ENCODE results near the gene STPG3. TPM values are rescaled to one million over a fixed set of nuclear protein-coding genes. Genes with fewer than 3 reads are reported as not detected.

The STPG3 gene
- total RNA-seq (2022; extraction: Qiagen RNA extraction; ENCODE audit: low read depth), result not detected in 5 replicates

GRCh38 chr9:137251194-137251461, at the start of gene STPG3:
TSS of gene STPG3 (plus strand) at chr9:137251286. CDS start at chr9:137251287, 1 bp downstream.

DNA sequence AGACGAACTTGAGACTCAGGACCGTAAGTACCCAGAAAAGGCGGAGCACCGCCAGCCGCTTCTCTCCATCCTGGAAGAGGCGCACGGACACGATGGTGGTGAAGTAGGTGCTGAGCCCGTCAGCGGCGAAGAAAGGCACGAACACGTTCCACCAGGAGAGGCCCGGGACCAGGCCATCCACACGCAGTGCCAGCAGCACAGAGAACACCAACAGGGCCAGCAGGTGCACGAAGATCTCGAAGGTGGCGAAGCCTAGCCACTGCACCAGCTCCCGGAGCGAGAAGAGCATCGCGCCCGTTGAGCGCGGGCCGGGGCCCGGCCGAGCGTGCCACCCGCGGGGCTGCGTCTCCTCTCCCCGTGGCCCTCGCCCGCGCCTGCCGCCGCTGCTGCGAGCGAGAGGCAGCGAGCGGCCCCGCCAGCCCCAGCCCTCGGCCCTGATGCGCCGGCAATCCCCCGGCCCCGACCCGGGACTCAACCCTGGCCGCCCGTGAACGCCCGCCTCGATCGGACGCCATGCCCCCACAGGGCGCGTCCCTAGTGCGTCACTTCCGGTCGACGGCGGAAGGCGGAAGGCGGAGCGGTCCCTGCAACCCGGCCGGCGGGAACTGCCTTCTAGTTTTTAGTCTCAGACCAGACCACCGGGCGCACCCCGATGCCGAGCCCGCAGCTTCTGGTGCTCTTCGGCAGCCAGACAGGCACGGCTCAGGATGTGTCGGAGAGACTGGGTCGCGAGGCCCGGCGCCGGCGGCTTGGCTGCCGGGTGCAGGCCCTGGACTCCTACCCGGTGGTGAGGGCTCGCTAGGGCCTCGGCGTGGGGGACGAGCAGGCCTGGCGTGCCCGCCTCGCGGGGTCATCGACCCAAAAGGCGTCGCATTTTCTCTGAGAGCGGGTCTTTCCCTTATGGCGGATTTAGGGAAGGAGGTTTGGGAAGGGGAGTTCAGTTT, 45.7 kb upstream of the STPG3 start, which contains the start of the genes NDOR1 and TMEM203:
Gene NDOR1 (plus strand): TSS at position 575 of the 944 bp plus-strand sequence. CDS start 78 bp downstream, at position 653.
Gene TMEM203 (minus strand): TSS at position 523 of the 944 bp plus-strand sequence. CDS start 234 bp downstream, at position 289.

GRCh38 chr9:137222190-137223077, 28.7 kb upstream of the STPG3 start, which contains the start of gene RNF208:
TSS of gene RNF208 (minus strand) at chr9:137222240. CDS start at chr9:137221212, 1,028 bp downstream.

GRCh38 chr9:137224830-137225694, 26.0 kb upstream of the STPG3 start, which contains the start of gene CYSRT1:
TSS of gene CYSRT1 (plus strand) at chr9:137225174. CDS start at chr9:137225622, 448 bp downstream.

GRCh38 chr9:137227054-137227852, 23.8 kb upstream of the STPG3 start, which contains the start of gene RNF224:
TSS of gene RNF224 (plus strand) at chr9:137227502. CDS start at chr9:137228336, 834 bp downstream.

DNA sequence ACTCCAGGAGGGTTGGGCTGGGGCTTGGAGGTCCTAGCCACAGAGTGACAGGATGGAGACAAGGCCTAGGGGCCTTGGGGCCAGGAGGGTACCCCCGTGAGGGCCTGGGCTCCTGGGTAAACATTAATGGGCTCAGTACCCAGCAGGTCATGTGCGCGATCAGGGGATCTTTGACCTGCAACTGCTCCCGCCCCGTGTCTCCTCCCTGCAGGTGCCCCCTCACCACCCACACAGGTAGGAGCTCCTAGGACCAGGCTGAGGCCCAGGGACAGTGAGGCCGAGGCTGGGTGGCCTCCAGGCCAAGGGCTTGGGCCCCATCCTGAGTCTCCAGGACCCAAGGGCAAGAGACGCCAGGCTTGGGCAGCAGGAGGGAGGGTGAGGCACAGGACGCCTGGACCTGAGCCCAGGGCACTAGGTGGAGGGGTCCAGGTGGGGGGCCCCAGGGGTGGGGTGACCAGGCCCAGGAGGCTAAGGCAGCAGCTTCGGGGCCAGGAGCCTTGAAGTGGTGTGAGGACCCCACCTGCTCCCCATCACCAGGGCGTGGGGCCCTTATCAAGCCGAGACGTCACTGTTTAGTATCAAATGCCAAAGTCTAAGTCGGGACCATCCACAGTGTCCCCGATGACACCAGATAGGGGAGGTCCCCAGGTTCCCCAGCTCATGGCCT, 20.2 kb upstream of the STPG3 start, which contains the start of gene SLC34A3:
Gene SLC34A3 (plus strand): TSS at position 197 of the 667 bp plus-strand sequence. CDS start 802 bp downstream, outside the sequence.

GRCh38 chr9:137240841-137241489, 10.1 kb upstream of the STPG3 start, which contains the start of gene TUBB4B:
TSS of gene TUBB4B (plus strand) at chr9:137241287. CDS start at chr9:137241361, 74 bp downstream.

DNA sequence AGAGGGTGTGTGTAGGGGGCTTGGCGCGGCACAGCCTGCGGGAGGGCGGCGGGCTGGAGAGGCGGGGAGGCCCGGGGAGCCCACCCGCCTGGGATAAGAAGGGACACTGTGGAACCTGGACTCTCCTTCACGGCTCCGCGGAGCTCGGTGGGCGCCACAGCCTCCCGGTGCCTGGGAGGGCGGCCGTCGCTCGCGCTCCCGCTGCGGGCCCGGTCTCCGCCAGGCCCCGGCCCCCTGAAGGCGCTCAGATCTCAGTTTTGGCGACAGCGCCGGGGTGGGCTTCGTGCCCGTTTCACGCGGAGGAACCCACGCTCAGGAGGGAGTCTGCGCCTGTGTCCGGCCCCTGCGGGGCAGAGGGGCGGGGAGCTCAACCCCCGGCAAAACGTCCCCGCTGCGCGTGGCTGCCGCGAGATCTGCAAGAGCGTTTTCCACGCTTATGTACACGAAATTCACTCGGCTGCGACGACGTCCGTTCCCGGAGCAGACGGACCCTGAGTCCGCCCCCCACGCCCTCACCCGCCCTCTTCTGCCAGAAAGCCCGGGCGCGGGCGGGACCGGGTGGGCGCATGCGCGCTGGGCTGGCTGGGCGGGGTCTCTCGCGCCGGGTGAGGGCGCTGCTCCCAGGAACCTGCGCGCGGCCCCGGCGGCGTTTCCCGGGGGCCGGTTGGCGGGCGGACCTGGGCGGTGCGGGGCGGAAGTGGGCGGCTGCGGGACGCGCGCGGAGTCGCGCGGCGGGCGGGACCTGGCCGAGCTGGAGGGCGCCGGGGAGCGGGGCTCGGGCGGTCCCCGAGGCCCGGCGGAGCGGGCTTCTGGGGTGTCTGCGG, 3.8 kb downstream of the STPG3 start, which contains the start of gene NELFB:
Gene NELFB (plus strand): TSS at position 704 of the 824 bp plus-strand sequence.

DNA sequence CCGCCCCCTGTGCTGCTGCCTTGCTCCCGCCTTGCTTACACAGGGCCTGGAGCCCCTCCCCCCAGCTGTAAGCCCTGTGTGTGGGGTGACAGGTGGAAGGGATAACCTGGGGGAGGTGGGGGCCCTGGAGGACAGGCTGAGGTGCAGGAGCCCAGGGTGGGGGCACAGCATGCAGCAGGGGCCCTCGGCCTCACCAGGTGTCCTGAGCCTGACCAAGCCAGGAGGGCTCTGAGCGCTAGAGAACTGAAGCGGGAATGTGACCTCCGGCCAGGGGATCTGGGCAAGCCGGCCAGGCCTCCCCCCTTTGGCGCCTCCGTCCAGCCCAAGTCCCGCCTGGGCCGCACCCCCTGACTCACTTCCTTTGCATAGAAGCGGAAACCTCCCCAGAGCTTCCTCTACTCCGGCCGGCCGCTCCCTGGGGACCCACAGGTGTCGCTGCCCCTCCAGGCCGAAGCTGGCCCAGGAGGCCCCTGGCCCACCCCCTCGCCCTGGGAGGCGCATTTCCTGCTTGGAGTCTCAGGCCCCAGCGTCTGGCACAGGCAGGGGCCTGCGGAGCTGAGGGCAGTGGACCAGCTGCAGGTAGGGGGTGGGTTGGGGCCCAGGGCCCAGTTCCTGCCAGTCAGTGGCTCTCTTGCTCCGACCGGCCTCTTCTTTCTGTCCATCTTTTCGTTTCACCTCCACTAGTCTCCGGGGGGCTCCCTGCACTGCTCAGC, 26.4 kb downstream of the STPG3 start, which contains the start of gene TOR4A:
Gene TOR4A (plus strand): TSS at position 398 of the 713 bp plus-strand sequence. CDS start 964 bp downstream, outside the sequence.

DNA sequence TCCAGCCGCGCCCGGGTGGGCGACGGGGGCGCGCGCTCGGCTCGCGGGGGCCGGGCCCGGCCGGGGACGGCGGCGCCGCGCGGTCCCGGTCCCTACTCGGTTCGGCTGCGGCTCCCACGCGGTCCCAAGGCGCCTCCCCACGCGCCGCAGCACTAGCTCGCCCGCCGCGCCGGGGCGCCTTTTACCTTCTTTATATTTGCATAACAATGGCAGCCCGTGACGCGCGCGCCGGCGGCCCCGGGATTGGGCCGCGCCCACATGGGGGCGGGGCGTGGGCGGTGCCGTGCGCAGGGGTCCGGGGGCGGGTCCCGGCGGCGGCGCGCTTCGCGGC, 51.0 kb downstream of the STPG3 start, which contains the start of gene NRARP:
Gene NRARP (minus strand): TSS at position 154 of the 331 bp plus-strand sequence. CDS start 343 bp downstream, outside the sequence.

Other genes starting within 250 kb of the STPG3 start
- gene ABCA2, start 223.0 kb upstream of the STPG3 start, total RNA-seq (2022; extraction: Qiagen RNA extraction; ENCODE audit: low read depth), result 23.2 to 31.7 TPM (median 25.6 TPM) in 5 replicates
- 0.05 TPM in 2 of 5 replicates, not detected in the others for gene FUT7, start 219.2 kb upstream of the STPG3 start, total RNA-seq (2022; extraction: Qiagen RNA extraction; ENCODE audit: low read depth)
- gene NPDC1, start 205.1 kb upstream of the STPG3 start, total RNA-seq (2022; extraction: Qiagen RNA extraction; ENCODE audit: low read depth), result 36.7 to 87.5 TPM (median 78.6 TPM) in 5 replicates
- 0.72 to 1.2 TPM (median 0.76 TPM) in 5 replicates for gene ENTPD2, start 197.2 kb upstream of the STPG3 start, total RNA-seq (2022; extraction: Qiagen RNA extraction; ENCODE audit: low read depth)
- gene SAPCD2, start 180.7 kb upstream of the STPG3 start, total RNA-seq (2022; extraction: Qiagen RNA extraction; ENCODE audit: low read depth), result 13.9 to 28.6 TPM (median 24.4 TPM) in 5 replicates
- 9.7 to 15.4 TPM (median 11.3 TPM) in 5 replicates for gene UAP1L1, start 173.8 kb upstream of the STPG3 start, total RNA-seq (2022; extraction: Qiagen RNA extraction; ENCODE audit: low read depth)
- 41.0 to 54.7 TPM (median 47.7 TPM) in 5 replicates for gene MAN1B1, start 164.3 kb upstream of the STPG3 start, total RNA-seq (2022; extraction: Qiagen RNA extraction; ENCODE audit: low read depth)
- gene DPP7, start 136.6 kb upstream of the STPG3 start, total RNA-seq (2022; extraction: Qiagen RNA extraction; ENCODE audit: low read depth), result 71.6 to 131 TPM (median 112 TPM) in 5 replicates
- 0.31 to 1.0 TPM (median 0.38 TPM) in 5 replicates for gene GRIN1, start 112.1 kb upstream of the STPG3 start, total RNA-seq (2022; extraction: Qiagen RNA extraction; ENCODE audit: low read depth)
- 0.48 to 2.1 TPM (median 1.3 TPM) in 5 replicates for gene LRRC26, start 81.2 kb upstream of the STPG3 start, total RNA-seq (2022; extraction: Qiagen RNA extraction; ENCODE audit: low read depth)
- not detected in 5 replicates for gene TMEM210, start 79.2 kb upstream of the STPG3 start, total RNA-seq (2022; extraction: Qiagen RNA extraction; ENCODE audit: low read depth)
- 25.4 to 37.9 TPM (median 36.1 TPM) in 5 replicates for gene ANAPC2, start 62.7 kb upstream of the STPG3 start, total RNA-seq (2022; extraction: Qiagen RNA extraction; ENCODE audit: low read depth)
- gene SSNA1, start 62.6 kb upstream of the STPG3 start, total RNA-seq (2022; extraction: Qiagen RNA extraction; ENCODE audit: low read depth), result 88.4 to 157 TPM (median 143 TPM) in 5 replicates
- 5.6 to 11.1 TPM (median 10.3 TPM) in 5 replicates for gene TPRN, start 50.5 kb upstream of the STPG3 start, total RNA-seq (2022; extraction: Qiagen RNA extraction; ENCODE audit: low read depth)
- 32.9 to 47.1 TPM (median 45.3 TPM) in 5 replicates for gene TMEM203, start 45.6 kb upstream of the STPG3 start, total RNA-seq (2022; extraction: Qiagen RNA extraction; ENCODE audit: low read depth)
- 15.2 to 19.1 TPM (median 16.4 TPM) in 5 replicates for gene NDOR1, start 45.6 kb upstream of the STPG3 start, total RNA-seq (2022; extraction: Qiagen RNA extraction; ENCODE audit: low read depth)
- gene RNF208, start 29.0 kb upstream of the STPG3 start, total RNA-seq (2022; extraction: Qiagen RNA extraction; ENCODE audit: low read depth), result 1.1 to 2.4 TPM (median 1.9 TPM) in 5 replicates
- 3.3 to 5.0 TPM (median 4.0 TPM) in 5 replicates for gene CYSRT1, start 26.1 kb upstream of the STPG3 start, total RNA-seq (2022; extraction: Qiagen RNA extraction; ENCODE audit: low read depth)
- gene RNF224, start 23.8 kb upstream of the STPG3 start, total RNA-seq (2022; extraction: Qiagen RNA extraction; ENCODE audit: low read depth), result 0.10 to 0.24 TPM (median 0.20 TPM) in 5 replicates
- gene SLC34A3, start 20.4 kb upstream of the STPG3 start, total RNA-seq (2022; extraction: Qiagen RNA extraction; ENCODE audit: low read depth), result 0.07 to 0.13 TPM (median 0.08 TPM) in 5 replicates
- gene TUBB4B, start 10.0 kb upstream of the STPG3 start, total RNA-seq (2022; extraction: Qiagen RNA extraction; ENCODE audit: low read depth), result 595 to 818 TPM (median 736 TPM) in 5 replicates
- gene NELFB, start 4.0 kb downstream of the STPG3 start, total RNA-seq (2022; extraction: Qiagen RNA extraction; ENCODE audit: low read depth), result 42.8 to 63.0 TPM (median 54.8 TPM) in 5 replicates
- gene TOR4A, start 26.4 kb downstream of the STPG3 start, total RNA-seq (2022; extraction: Qiagen RNA extraction; ENCODE audit: low read depth), result 17.8 to 30.2 TPM (median 27.4 TPM) in 5 replicates
- 2.7 to 7.1 TPM (median 5.4 TPM) in 5 replicates for gene NRARP, start 51.0 kb downstream of the STPG3 start, total RNA-seq (2022; extraction: Qiagen RNA extraction; ENCODE audit: low read depth)
- gene EXD3, start 171.9 kb downstream of the STPG3 start, total RNA-seq (2022; extraction: Qiagen RNA extraction; ENCODE audit: low read depth), result 6.1 to 7.4 TPM (median 6.9 TPM) in 5 replicates
- gene NOXA1, start 172.1 kb downstream of the STPG3 start, total RNA-seq (2022; extraction: Qiagen RNA extraction; ENCODE audit: low read depth), result 1.0 to 1.5 TPM (median 1.5 TPM) in 5 replicates
- 0.21 to 0.52 TPM (median 0.28 TPM) in 5 replicates for gene ENTPD8, start 190.1 kb downstream of the STPG3 start, total RNA-seq (2022; extraction: Qiagen RNA extraction; ENCODE audit: low read depth)
- 30.9 to 45.8 TPM (median 39.2 TPM) in 5 replicates for gene NSMF, start 208.0 kb downstream of the STPG3 start, total RNA-seq (2022; extraction: Qiagen RNA extraction; ENCODE audit: low read depth)

Data from A549 treated with CpdA at 1 μM for 4 hours (cell line).